Memory B cell (primary cell): Measurements from ENCODE around the gene ELMOD3.
"Not testable (repeated sequence)": the region's sequence is repeated elsewhere in the genome, so short reads cannot be mapped to it uniquely, and the experiment has no call there.

Experiments used
- ATAC-seq: fragments of 150-1000 bp; cut with Tn5 transposase; 2 replicates; pipeline ENCODE4 v1.10.0; 2021; ENCODE audit warnings: low read depth, mild to moderate bottlenecking, moderate library complexity
- DNase-seq, 2 donors: peaks; one replicate each; pipeline ENCODE4 v3.0.0; 2022; ENCODE audit warnings: low spot score in 2 of 2
- H3K27ac Mint-ChIP-seq: one replicate; pipeline ENCODE4 v1.8.0; 2022; ENCODE audit warnings: mild to moderate bottlenecking, moderate library complexity, mixed read lengths
- H3K27me3 Mint-ChIP-seq: one replicate; pipeline ENCODE4 v1.8.0; 2022; ENCODE audit warnings: mixed read lengths
- H3K36me3 Mint-ChIP-seq: one replicate; pipeline ENCODE4 v1.8.0; 2022; ENCODE audit warnings: mild to moderate bottlenecking, mixed read lengths
- H3K4me1 Mint-ChIP-seq: one replicate; pipeline ENCODE4 v1.8.0; 2022; ENCODE audit warnings: mixed read lengths
- H3K4me3 Mint-ChIP-seq: one replicate; pipeline ENCODE4 v1.8.0; 2022; ENCODE audit warnings: mild to moderate bottlenecking, moderate library complexity, mixed read lengths
- H3K9me3 Mint-ChIP-seq: one replicate; pipeline ENCODE4 v1.8.0; 2022; ENCODE audit warnings: mixed read lengths

The ELMOD3 gene

DNA sequence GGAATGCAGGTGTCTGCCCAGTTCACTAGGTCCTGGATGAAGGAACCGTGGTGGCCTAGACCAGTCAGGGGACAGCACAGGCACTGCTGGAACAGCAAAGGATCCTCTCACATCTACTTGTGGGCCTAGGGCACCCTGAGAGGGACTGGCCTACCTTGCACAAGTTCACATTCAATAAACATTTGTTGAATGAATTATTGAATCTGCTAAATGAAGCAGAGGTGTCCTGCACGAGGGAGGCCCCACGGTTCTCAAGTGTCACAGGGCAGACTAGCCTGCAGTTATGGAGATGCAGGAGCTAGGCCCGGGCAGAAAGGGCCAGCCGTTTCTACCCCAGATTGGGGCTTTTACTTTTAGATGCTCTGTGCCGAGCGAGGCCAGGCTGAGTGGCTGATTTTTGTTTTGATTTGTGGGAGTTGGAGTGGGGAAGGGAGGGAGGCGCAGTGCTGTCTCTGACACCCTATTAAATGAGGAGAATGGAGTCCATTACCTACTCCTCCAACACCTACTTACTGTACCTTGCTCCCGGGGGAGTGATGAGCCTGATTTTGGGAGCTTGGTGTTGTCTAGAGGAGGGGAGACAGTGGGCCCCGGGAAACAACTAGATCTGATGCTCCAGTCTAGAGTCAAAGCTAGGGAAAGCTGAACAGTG lies 82.4 kb downstream of the ELMOD3 start:
- H3K36me3 Mint-ChIP-seq: no peaks in the 10 kb centered on the region
- H3K27me3 Mint-ChIP-seq: no peaks in the 10 kb centered on the region
- DNase-seq (no peak), ATAC-seq (no peak)
- H3K4me1 Mint-ChIP-seq: peaks cover 20% of the 10 kb centered on the region
- peak overlapping the region; percentile 92 for H3K27ac Mint-ChIP-seq
- H3K4me3 Mint-ChIP-seq: peak overlapping the region; percentile 92
- no peaks in the 10 kb centered on the region for H3K9me3 Mint-ChIP-seq

DNA sequence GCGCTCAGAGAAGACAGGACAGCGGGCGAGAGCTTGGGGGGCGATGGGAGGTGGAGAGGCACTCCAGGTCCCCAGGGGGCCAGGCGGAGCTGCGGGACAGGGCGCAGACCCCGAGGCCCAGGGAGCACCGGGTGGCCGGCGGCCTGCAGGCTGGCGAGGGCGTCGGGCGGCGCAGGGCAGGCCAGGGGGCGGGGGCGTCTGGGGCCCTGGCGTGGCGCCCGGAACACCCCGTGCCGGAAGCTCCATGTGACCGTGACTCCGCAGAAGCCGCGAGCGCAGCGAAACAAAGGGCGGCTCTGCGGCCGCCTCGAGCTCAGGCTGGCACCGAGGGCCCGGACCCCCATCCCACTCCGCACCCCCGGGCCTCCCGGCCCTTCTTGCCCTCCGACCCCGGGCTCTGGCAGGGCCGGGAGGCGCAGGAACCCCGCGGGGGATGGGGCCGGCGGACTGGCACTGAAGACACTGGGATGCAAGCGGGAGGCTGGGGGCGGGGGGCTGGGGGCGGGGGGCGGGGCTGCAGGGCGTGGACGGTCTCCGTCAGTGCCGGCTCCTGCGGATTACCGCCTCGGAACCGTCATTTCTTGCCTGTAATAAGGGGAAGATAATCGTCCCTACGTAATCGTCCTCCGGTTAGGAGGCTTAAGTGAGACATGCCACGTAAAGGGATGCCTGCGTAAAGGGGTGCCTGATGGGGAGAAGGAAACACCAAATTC lies 83.1 kb downstream of the ELMOD3 start:
- no peaks in the 10 kb centered on the region for H3K9me3 Mint-ChIP-seq
- no peaks in the 10 kb centered on the region for H3K36me3 Mint-ChIP-seq
- peak overlapping the region; percentile 92 for H3K4me3 Mint-ChIP-seq
- H3K27ac Mint-ChIP-seq: peak overlapping the region; percentile 92
- DNase-seq: peak; percentile 67 to 76
- no peaks in the 10 kb centered on the region for H3K27me3 Mint-ChIP-seq
- peak; percentile 87 for ATAC-seq
- H3K4me1 Mint-ChIP-seq: peaks cover 20% of the 10 kb centered on the region

DNA sequence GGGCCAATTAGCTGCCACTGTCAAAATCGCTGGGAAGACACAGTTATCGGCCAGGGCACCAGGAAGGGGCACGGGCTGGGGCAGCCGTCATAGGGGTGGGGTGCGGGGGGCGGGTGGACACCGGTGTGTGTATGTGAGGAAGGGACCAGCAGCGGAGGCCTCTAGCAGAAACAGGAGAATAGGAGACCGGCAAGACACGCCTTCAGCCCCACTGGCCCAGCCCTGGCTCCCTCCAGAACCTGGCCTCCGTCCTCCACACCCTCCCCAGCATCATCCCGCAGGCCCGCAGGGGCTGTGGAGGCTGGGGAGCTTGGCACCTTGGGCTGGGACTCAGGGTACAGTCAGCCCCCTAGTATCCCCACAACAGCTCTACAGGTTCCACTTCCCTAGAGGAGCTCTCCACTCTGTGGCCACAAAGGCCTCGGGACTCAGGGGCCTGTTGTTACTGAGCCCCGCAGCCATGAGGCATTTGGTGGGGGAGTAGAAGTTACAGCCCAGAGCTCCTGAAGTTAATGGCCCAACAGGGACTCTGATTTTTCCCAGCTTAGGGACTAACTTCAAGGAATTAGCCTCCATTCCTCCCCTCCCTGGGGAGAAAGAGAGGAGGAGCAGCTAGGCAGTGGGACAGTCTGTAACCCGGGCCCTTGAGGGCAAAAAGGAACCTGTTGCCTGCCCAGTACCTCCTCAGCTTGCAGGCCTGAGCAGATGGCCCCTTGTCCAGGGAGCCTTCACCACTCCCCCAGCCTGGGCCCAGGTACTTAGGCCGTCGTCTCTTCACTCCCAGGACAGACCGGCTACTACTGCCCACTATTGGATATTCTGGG lies 83.8 kb downstream of the ELMOD3 start:
- H3K36me3 Mint-ChIP-seq: no peaks in the 10 kb centered on the region
- no peaks in the 10 kb centered on the region for H3K9me3 Mint-ChIP-seq
- H3K4me1 Mint-ChIP-seq: peaks cover 20% of the 10 kb centered on the region
- H3K27me3 Mint-ChIP-seq: no peaks in the 10 kb centered on the region
- H3K27ac Mint-ChIP-seq: peak overlapping the region; percentile 92
- DNase-seq (no peak), ATAC-seq (no peak)
- H3K4me3 Mint-ChIP-seq: peak overlapping the region; percentile 92

DNA sequence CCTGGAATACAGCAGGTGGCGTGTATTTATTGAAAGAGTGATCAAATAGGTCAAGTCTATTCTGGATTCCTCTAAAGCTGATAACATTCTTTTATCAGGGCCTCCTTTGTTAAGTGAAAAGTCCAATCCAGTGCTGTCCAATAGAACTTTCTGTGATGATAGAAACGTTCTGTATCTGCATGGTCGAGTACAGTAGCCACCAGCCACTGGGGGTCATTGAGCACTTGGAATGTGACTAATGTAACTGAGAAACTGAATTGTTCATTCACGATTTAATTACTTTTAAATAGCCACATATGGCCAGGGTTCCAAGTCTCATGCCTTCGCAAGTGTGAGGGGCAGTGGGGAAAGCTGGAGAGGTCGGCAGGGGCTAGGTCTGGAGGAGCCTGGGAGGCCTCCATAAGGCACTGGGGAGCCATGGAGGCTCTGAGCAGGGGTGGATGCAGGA lies 84.5 kb downstream of the ELMOD3 start:
- H3K4me1 Mint-ChIP-seq: peaks cover 20% of the 10 kb centered on the region
- H3K4me3 Mint-ChIP-seq: no peak overlapping the region
- H3K27me3 Mint-ChIP-seq: no peaks in the 10 kb centered on the region
- H3K27ac Mint-ChIP-seq: no peak overlapping the region
- ATAC-seq: no peak
- no peaks in the 10 kb centered on the region for H3K9me3 Mint-ChIP-seq
- H3K36me3 Mint-ChIP-seq: no peaks in the 10 kb centered on the region
- DNase-seq: no peak

DNA sequence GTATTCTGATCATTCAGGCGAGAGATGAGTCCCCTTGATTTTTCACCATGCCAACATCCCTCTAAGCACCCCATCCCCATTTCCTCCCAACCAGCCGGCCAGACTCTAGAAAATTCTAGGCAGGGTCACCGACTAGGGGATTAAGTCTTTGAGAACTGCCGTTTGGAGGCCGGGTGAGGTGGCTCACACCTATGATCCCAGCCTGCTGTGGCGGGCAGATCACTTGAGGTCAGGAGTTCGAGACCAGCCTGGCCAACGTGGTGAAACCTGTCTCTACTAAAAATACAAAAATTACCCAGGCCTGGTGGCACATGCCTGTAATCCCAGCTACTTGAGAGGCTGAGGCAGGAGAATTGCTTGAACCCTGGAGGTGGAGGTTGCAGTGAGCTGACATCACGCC lies 85.0 kb downstream of the ELMOD3 start:
- not testable (repeated sequence) for H3K36me3 Mint-ChIP-seq, H3K4me3 Mint-ChIP-seq, ATAC-seq, H3K27ac Mint-ChIP-seq, H3K9me3 Mint-ChIP-seq, H3K27me3 Mint-ChIP-seq, DNase-seq
- H3K4me1 Mint-ChIP-seq: peaks cover 20% of the 10 kb centered on the region

DNA sequence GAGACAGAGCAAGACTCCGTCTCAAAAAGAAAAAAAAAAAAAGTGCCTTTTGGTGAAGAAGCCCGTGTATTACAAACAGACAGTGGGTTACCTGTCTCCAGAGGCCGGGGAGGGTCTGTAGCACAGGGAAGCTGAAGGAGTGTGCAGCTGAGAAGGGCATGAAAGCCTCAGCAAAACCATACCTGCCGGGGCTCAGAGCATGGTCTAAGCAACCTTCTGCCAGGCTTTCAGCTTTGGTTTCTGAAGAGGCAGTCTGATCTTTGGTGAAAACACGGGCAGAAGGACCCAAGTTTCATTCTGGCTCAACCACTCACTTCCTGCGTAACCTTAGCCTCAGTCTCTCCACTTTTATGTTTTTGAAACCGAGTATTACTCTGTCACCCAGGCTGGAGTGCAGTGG lies 85.4 kb downstream of the ELMOD3 start:
- DNase-seq: no peak
- Mint-ChIP-seq H3K27ac (no peak overlapping the region), H3K4me3 (no peak overlapping the region), H3K4me1 (peaks cover 20% of the 10 kb centered on the region), H3K9me3 (no peaks in the 10 kb centered on the region), H3K36me3 (no peaks in the 10 kb centered on the region), H3K27me3 (no peaks in the 10 kb centered on the region)
- no peak for ATAC-seq

DNA sequence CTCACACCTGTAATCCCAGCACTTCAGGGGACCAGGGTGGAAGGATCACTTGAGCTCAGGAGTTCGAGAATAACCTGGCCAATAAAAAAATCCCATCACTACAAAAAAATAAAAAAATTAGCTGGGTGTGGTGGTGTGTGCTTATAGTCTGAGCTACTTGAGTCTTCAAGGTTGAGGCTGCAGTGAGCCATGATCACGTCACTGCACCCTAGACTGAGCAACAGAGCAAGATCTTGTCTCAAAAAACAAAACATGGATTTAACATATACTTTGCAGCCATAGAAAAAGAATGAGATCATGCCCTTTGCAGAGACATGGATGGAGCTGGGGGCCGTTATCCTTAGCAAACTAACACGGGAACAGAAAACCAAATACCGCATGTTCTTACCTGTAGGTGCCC lies 86.2 kb downstream of the ELMOD3 start:
- Mint-ChIP-seq H3K4me1 (peaks cover 20% of the 10 kb centered on the region), H3K9me3 (no peaks in the 10 kb centered on the region), H3K27me3 (no peaks in the 10 kb centered on the region), H3K27ac (no peak overlapping the region), H3K4me3 (no peak overlapping the region), H3K36me3 (no peaks in the 10 kb centered on the region)
- no peak for DNase-seq
- ATAC-seq: no peak
